Fibroblast of pulmonary artery (primary cell): ENCODE results near the gene ITGA11.

Experiments
- DNase-seq: peaks from one replicate; pipeline ENCODE4 v3.0.0-alpha.2; 2010; ENCODE audit warnings: low read depth
- H3K4me3 ChIP-seq: replicated peaks from 2 replicates; pipeline ENCODE4 v1.5.1; 2011; ENCODE audit warnings: low read depth, mild to moderate bottlenecking, control low read depth, low read length, moderate library complexity
- CTCF ChIP-seq: IDR thresholded peaks from 2 replicates; pipeline ENCODE4 v1.5.1; 2011; ENCODE audit warnings: mild to moderate bottlenecking, control low read depth, low read length, inconsistent platforms; ENCODE audit errors: missing control alignments

Gene ITGA11

GRCh38 chr15:68319997-68320396, 112.0 kb downstream of the ITGA11 start:
- DNase-seq: no peak
- H3K4me3 ChIP-seq: no peak overlapping the region
- no peak for TF ChIP-seq CTCF

GRCh38 chr15:68318931-68319909, 112.7 kb downstream of the ITGA11 start:
- no peak for TF ChIP-seq CTCF
- DNase-seq: no peak
- H3K4me3 ChIP-seq: no peak overlapping the region

- DNase-seq: no peak
- H3K4me3 ChIP-seq: no peak overlapping the region
- TF ChIP-seq CTCF: no peak
These were observed 113.7 kb downstream of the ITGA11 start for GRCh38 chr15:68318008-68318835.

GRCh38 chr15:68317281-68318007, 114.5 kb downstream of the ITGA11 start:
- H3K4me3 ChIP-seq: no peak overlapping the region
- DNase-seq: no peak
- TF ChIP-seq CTCF: no peak

GRCh38 chr15:68316061-68316804, 115.7 kb downstream of the ITGA11 start:
- no peak overlapping the region for H3K4me3 ChIP-seq
- peak; percentile 28 for DNase-seq
- peak; percentile 59 for TF ChIP-seq CTCF

- peak; percentile 36 for DNase-seq
- TF ChIP-seq CTCF: no peak
- H3K4me3 ChIP-seq: no peak overlapping the region
These were observed 116.4 kb downstream of the ITGA11 start for GRCh38 chr15:68315495-68316031.
